GM12878 (cell line): Measurements from ENCODE around the gene TBC1D2B. TPM values are rescaled to one million over a fixed set of nuclear protein-coding genes. Genes with fewer than 3 reads are reported as not detected.
A peak's percentile ranks its signal among the peaks of the same experiment; 100 is the strongest.

Source experiments
- ATF7 ChIP-seq: fragments of 450-650 bp; IDR thresholded peaks from 2 replicates; pipeline ENCODE4 v1.6.1; 2016; ENCODE audit warnings: low read depth, mild to moderate bottlenecking
- BACH1 ChIP-seq: fragments of 450-650 bp; IDR thresholded peaks from 2 replicates; pipeline ENCODE4 v1.6.1; 2017; ENCODE audit warnings: mild to moderate bottlenecking, borderline replicate concordance
- BHLHE40 ChIP-seq, 2 experiments: fragments of 450-650 bp in 1 of 2; IDR thresholded peaks; 2 replicates each; pipeline ENCODE4 v1.6.1; 2011 to 2017; ENCODE audit warnings: low read depth in 2 of 2, borderline replicate concordance in 1 of 2, improper control_type of control experiment in 1 of 2, low read length in 1 of 2, mild to moderate bottlenecking in 1 of 2
- HDAC2 ChIP-seq: fragments of 200-600 bp; sonication (generic); IDR thresholded peaks from 2 replicates; pipeline ENCODE4 v1.6.1; 2017
- HDAC6 ChIP-seq: fragments of 200-600 bp; sonication (generic); IDR thresholded peaks from one replicate; pipeline ENCODE4 v1.8.0; 2017; ENCODE audit warnings: antibody characterized with exemption; ENCODE audit not compliant: unreplicated experiment
- KAT2A ChIP-seq: conservative IDR thresholded peaks from 2 replicates; pipeline ENCODE4 v1.6.1; 2011; ENCODE audit warnings: low read depth, low read length; ENCODE audit not compliant: control insufficient read depth
- MXI1 ChIP-seq: fragments of 150-350 bp; IDR thresholded peaks from 2 replicates; pipeline ENCODE4 v1.6.1; 2011; ENCODE audit warnings: low read depth, mild to moderate bottlenecking, inconsistent platforms, low read length, improper control_type of control experiment
- NFXL1 ChIP-seq: fragments of 450-650 bp; IDR thresholded peaks from 2 replicates; pipeline ENCODE4 v1.6.1; 2017; ENCODE audit warnings: antibody characterized with exemption, mild to moderate bottlenecking, borderline replicate concordance
- NKRF ChIP-seq: fragments of 450-650 bp; conservative IDR thresholded peaks from 2 replicates; pipeline ENCODE4 v1.6.1; 2017; ENCODE audit warnings: mild to moderate bottlenecking, moderate library complexity
- PAX5 ChIP-seq: IDR thresholded peaks from 2 replicates; pipeline ENCODE4 v1.6.1; 2011; ENCODE audit warnings: low read depth, low read length, borderline replicate concordance
- PAX8 ChIP-seq: fragments of 450-650 bp; IDR thresholded peaks from 2 replicates; pipeline ENCODE4 v1.6.1; 2017; ENCODE audit warnings: mild to moderate bottlenecking, moderate library complexity
- RCOR1 ChIP-seq: conservative IDR thresholded peaks from 2 replicates; pipeline ENCODE4 v1.6.1; 2012; ENCODE audit warnings: low read depth, low read length, improper control_type of control experiment
- RELA ChIP-seq: fragments of 450-650 bp; IDR thresholded peaks from 2 replicates; pipeline ENCODE4 v1.8.0; 2014; ENCODE audit warnings: borderline replicate concordance; ENCODE audit not compliant: partially characterized antibody
- SIN3A ChIP-seq: IDR thresholded peaks from 2 replicates; pipeline ENCODE4 v1.6.1; 2012; ENCODE audit warnings: low read depth, low read length, improper control_type of control experiment
- SIX5 ChIP-seq: IDR thresholded peaks from 2 replicates; pipeline ENCODE4 v1.6.1; 2011; ENCODE audit warnings: mild to moderate bottlenecking, low read depth, low read length, moderate library complexity; ENCODE audit not compliant: severe bottlenecking
- SPI1 ChIP-seq: IDR thresholded peaks from 2 replicates; pipeline ENCODE4 v1.6.1; 2011; ENCODE audit warnings: low read depth, mild to moderate bottlenecking, low read length, moderate library complexity, borderline replicate concordance; ENCODE audit not compliant: insufficient read depth
- SUPT20H ChIP-seq: IDR thresholded peaks from 2 replicates; pipeline ENCODE4 v1.6.1; 2011; ENCODE audit warnings: low read depth, mild to moderate bottlenecking, low read length, moderate library complexity, borderline replicate concordance; ENCODE audit not compliant: control insufficient read depth
- ZSCAN29 ChIP-seq: fragments of 450-650 bp; IDR thresholded peaks from 2 replicates; pipeline ENCODE4 v1.6.1; 2017; ENCODE audit warnings: mild to moderate bottlenecking, moderate library complexity
- polyA plus RNA-seq, 11 experiments: library from polyadenylated mRNA; depleted of rRNA in 4 of 11; unstranded in 6 of 11; stranded (reverse) in 5 of 11; fragments of >200 nt; fragmentation: Nextera tagmentation in 4 of 11; fragmentation: Illumina TruSeq in 1 of 11; extraction: Ambion mirVana in 4 of 11; extraction: Trizol in 1 of 11; gene quantifications; 1 replicate in 1 of 11; 2 replicates in 10 of 11; pipeline versions ENCODE4 v1.2.1 to v1.2.3, GENCODE V29; 2011 to 2016; ENCODE audit warnings: inconsistent platforms in 2 of 11, missing spikeins in 2 of 11, low read depth in 1 of 11
- total RNA-seq, 4 experiments: library from RNA; depleted of rRNA in 3 of 4; stranded (reverse); fragments of >200 nt in 3 of 4; fragmentation: Illumina TruSeq in 1 of 4; extraction: Trizol in 1 of 4; gene quantifications; 2 replicates each; pipeline versions ENCODE4 v1.2.1 to v1.2.3, GENCODE V29; 2013 to 2021
- TF ChIP-seq, protein P1 (sequence below): IDR thresholded peaks from 2 replicates; pipeline ENCODE4 v1.6.1; 2012; ENCODE audit warnings: mild to moderate bottlenecking, low read depth, low read length
- TF ChIP-seq, protein P2 (sequence below): fragments of 450-650 bp; IDR thresholded peaks from 2 replicates; pipeline ENCODE4 v1.6.1; 2014; ENCODE audit warnings: mild to moderate bottlenecking
- TF ChIP-seq, protein P3 (sequence below), 3 experiments: IDR thresholded peaks in 2 of 3; conservative IDR thresholded peaks in 1 of 3; 2 replicates each; pipeline ENCODE4 v1.5.1; 2011; ENCODE audit warnings: low read depth in 3 of 3, low read length in 3 of 3, mild to moderate bottlenecking in 3 of 3, control low read depth in 2 of 3, moderate library complexity in 2 of 3, inconsistent platforms in 1 of 3, mixed read lengths in 1 of 3; ENCODE audit not compliant: control insufficient read depth in 2 of 3, insufficient read depth in 1 of 3; ENCODE audit errors: extremely low read depth in 1 of 3

TBC1D2B gene
- total and polyA plus RNA-seq, 10 of the 15 experiments (the other 5 are each of a cell fraction or from before 2014, with no cell fraction given), result 1.3 to 53.4 (median 19.4) TPM

DNA sequence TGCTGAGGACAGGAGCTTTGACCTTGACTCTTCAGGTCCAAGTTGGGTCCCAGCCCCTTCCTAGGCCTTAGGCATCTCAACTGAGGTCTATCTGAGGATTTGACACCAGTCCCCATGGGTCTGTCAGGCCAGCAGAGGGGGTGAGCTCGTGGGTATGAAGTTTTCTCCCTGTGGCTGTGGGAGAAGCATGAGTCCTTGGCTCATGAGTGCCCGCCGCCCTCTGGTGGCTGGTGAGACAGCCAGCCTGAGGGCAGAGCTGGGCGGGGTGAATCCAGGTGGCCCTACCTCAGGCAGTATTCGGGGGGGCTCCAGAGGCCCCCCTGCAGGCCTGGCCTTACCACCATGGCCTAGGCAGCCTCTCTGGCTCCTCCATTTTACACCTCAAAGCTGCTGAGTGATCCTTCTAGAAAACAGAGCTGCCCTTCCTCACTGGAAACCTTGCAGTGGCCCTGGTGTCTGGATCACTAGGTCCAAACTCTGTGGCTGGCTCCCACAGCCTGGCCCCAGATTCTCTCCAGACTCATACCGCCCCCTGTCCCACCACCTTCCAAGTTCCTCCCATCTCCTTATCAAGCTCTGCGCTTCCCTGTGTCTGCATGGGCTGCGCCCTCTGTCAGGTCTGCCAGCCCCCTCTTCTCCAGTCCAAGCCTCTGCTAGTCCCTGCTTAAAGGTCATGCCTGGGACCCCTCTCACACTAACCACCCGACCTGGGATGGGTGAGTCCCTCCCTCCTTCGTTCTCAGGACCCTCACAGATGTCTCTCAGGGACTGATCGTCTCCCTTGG lies 31.0 kb upstream of the TBC1D2B start (continued):
- TF ChIP-seq SUPT20H, result no peak
- no peak for TF ChIP-seq NKRF
- TF ChIP-seq, protein P1, sequence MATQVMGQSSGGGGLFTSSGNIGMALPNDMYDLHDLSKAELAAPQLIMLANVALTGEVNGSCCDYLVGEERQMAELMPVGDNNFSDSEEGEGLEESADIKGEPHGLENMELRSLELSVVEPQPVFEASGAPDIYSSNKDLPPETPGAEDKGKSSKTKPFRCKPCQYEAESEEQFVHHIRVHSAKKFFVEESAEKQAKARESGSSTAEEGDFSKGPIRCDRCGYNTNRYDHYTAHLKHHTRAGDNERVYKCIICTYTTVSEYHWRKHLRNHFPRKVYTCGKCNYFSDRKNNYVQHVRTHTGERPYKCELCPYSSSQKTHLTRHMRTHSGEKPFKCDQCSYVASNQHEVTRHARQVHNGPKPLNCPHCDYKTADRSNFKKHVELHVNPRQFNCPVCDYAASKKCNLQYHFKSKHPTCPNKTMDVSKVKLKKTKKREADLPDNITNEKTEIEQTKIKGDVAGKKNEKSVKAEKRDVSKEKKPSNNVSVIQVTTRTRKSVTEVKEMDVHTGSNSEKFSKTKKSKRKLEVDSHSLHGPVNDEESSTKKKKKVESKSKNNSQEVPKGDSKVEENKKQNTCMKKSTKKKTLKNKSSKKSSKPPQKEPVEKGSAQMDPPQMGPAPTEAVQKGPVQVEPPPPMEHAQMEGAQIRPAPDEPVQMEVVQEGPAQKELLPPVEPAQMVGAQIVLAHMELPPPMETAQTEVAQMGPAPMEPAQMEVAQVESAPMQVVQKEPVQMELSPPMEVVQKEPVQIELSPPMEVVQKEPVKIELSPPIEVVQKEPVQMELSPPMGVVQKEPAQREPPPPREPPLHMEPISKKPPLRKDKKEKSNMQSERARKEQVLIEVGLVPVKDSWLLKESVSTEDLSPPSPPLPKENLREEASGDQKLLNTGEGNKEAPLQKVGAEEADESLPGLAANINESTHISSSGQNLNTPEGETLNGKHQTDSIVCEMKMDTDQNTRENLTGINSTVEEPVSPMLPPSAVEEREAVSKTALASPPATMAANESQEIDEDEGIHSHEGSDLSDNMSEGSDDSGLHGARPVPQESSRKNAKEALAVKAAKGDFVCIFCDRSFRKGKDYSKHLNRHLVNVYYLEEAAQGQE, result no peak
- no peak for TF ChIP-seq SIN3A
- TF ChIP-seq BHLHE40 (IDR thresholded peaks at IDR 0.05; ENCODE audit: borderline replicate concordance in 1 of 2, low read depth in 2 of 2, low read length in 1 of 2), result 0 out of 4 replicates have a peak, but pooled peaks have one; percentile 15 to 24
- no peak for TF ChIP-seq PAX8
- no peak for TF ChIP-seq ZSCAN29
- TF ChIP-seq PAX5, result no peak
- no peak for TF ChIP-seq RELA
- no peak for TF ChIP-seq SPI1
- TF ChIP-seq, protein P2, sequence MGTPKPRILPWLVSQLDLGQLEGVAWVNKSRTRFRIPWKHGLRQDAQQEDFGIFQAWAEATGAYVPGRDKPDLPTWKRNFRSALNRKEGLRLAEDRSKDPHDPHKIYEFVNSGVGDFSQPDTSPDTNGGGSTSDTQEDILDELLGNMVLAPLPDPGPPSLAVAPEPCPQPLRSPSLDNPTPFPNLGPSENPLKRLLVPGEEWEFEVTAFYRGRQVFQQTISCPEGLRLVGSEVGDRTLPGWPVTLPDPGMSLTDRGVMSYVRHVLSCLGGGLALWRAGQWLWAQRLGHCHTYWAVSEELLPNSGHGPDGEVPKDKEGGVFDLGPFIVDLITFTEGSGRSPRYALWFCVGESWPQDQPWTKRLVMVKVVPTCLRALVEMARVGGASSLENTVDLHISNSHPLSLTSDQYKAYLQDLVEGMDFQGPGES, result no peak
- TF ChIP-seq BACH1, result no peak
- TF ChIP-seq KAT2A, result no peak
- TF ChIP-seq, protein P3, sequence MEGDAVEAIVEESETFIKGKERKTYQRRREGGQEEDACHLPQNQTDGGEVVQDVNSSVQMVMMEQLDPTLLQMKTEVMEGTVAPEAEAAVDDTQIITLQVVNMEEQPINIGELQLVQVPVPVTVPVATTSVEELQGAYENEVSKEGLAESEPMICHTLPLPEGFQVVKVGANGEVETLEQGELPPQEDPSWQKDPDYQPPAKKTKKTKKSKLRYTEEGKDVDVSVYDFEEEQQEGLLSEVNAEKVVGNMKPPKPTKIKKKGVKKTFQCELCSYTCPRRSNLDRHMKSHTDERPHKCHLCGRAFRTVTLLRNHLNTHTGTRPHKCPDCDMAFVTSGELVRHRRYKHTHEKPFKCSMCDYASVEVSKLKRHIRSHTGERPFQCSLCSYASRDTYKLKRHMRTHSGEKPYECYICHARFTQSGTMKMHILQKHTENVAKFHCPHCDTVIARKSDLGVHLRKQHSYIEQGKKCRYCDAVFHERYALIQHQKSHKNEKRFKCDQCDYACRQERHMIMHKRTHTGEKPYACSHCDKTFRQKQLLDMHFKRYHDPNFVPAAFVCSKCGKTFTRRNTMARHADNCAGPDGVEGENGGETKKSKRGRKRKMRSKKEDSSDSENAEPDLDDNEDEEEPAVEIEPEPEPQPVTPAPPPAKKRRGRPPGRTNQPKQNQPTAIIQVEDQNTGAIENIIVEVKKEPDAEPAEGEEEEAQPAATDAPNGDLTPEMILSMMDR (IDR thresholded peaks at IDR 0.05 in 2 of 3, conservative IDR thresholded peaks at IDR 0.05 in 1 of 3; ENCODE audit: control insufficient read depth in 2 of 3, extremely low read depth in 1 of 3, insufficient read depth in 1 of 3, low read depth in 3 of 3, low read length in 3 of 3), result peak; percentile 89 to 97 (median 94)
- no peak for TF ChIP-seq MXI1
- TF ChIP-seq NFXL1, result no peak
- no peak for TF ChIP-seq HDAC2
- TF ChIP-seq RCOR1, result no peak
- 0 out of 2 replicates have a peak, but pooled peaks have one; percentile 26 for TF ChIP-seq ATF7
- TF ChIP-seq HDAC6, result no peak
- no peak for TF ChIP-seq SIX5
